ENCODE measurements around the gene KIAA1217.

The KIAA1217 gene

GRCh38 chr10:24574161-24574560, 365.2 kb downstream of the KIAA1217 start:
- DNase-seq (ENCODE audit: low read depth in 2 of 2, low spot score in 1 of 2), result no peak

- no peak for DNase-seq (ENCODE audit: low read depth in 2 of 2, low spot score in 1 of 2)
Observed at GRCh38 chr10:24574578-24575155, 365.7 kb downstream of the KIAA1217 start.

- DNase-seq (ENCODE audit: low read depth in 2 of 2, low spot score in 1 of 2), result no peak
Observed at GRCh38 chr10:24575481-24576002, 366.6 kb downstream of the KIAA1217 start.

- DNase-seq (ENCODE audit: low read depth in 2 of 2, low spot score in 1 of 2), result no peak
Observed at GRCh38 chr10:24579448-24579847, 370.5 kb downstream of the KIAA1217 start.

GRCh38 chr10:24579906-24580305, 371.0 kb downstream of the KIAA1217 start:
- no peak for DNase-seq (ENCODE audit: low read depth in 2 of 2, low spot score in 1 of 2)

GRCh38 chr10:24589265-24589664, 380.3 kb downstream of the KIAA1217 start:
- DNase-seq (ENCODE audit: low read depth in 2 of 2, low spot score in 1 of 2), result no peak

- no peak for DNase-seq (ENCODE audit: low read depth in 2 of 2, low spot score in 1 of 2)
Observed at GRCh38 chr10:24590697-24591457, 381.9 kb downstream of the KIAA1217 start.

GRCh38 chr10:24596217-24596930, 387.4 kb downstream of the KIAA1217 start:
- DNase-seq (ENCODE audit: low read depth in 2 of 2, low spot score in 1 of 2), result no peak

- no peak for DNase-seq (ENCODE audit: low read depth in 2 of 2, low spot score in 1 of 2)
Observed at GRCh38 chr10:24597426-24597825, 388.5 kb downstream of the KIAA1217 start.

Measured in stimulated activated CD8-positive, alpha-beta memory T cell treated with anti-CD3 and anti-CD28 coated beads, Interleukin-4, amount 100 ng/mL, for 4 hours (primary cell).